ENCODE measurements around the gene ZMYM4. TPM values are rescaled to one million over a fixed set of nuclear protein-coding genes. Genes with fewer than 3 reads are reported as not detected.

ZMYM4 gene
- total RNA-seq, 4 donors from 2014 or later, result 10.6 to 33.8 (median 25.6) TPM

GRCh38 chr1:35390600-35391494 lies 122.3 kb downstream of the ZMYM4 start:
- WGBS, 2 donors, result 90% methylated on average over 10 of the region's 10 CpGs
- H3K27me3 ChIP-seq, result no peaks in the 10 kb centered on the region
- no peaks in the 10 kb centered on the region for H3K9me3 ChIP-seq
- DNase-seq, result no peak
- no peaks in the 10 kb centered on the region for H3K4me1 ChIP-seq
- no peak overlapping the region for H3K27ac ChIP-seq
- H3K36me3 ChIP-seq, result peaks cover 5 to 99% (median 11%) of the 10 kb centered on the region in 3 donors
- H3K4me3 ChIP-seq, result no peak overlapping the region
- intact Hi-C loops (cut with DNase I), result no loop called here
- TF ChIP-seq CTCF (IDR thresholded peaks at IDR 0.05) (no peak), POLR2A (IDR thresholded peaks at IDR 0.05) (no peak)

GRCh38 chr1:35394386-35394785 lies 125.9 kb downstream of the ZMYM4 start:
- Histone ChIP-seq H3K36me3 (peaks cover 5 to 99% (median 16%) of the 10 kb centered on the region in 3 donors), H3K9me3 (no peaks in the 10 kb centered on the region)

GRCh38 chr1:35398739-35399138 lies 130.2 kb downstream of the ZMYM4 start:
- Histone ChIP-seq H3K4me3 (no peak overlapping the region), H3K36me3 (peaks cover 0 to 100% (median 11%) of the 10 kb centered on the region in 3 donors), H3K27me3 (no peaks in the 10 kb centered on the region), H3K27ac (no peak overlapping the region), H3K9me3 (no peaks in the 10 kb centered on the region), H3K4me1 (no peaks in the 10 kb centered on the region)
- no peak for DNase-seq
- WGBS, 2 donors, result 87 to 93% methylated on average over 3 of the region's 3 CpGs
- intact Hi-C loops (cut with DNase I), result no loop called here
- TF ChIP-seq CTCF (IDR thresholded peaks at IDR 0.05) (no peak), POLR2A (IDR thresholded peaks at IDR 0.05) (no peak)

More at GRCh38 chr1:35394386-35394785, 125.9 kb downstream of the ZMYM4 start:
- H3K4me3 ChIP-seq, result no peak overlapping the region
- WGBS, 2 donors, result 80 to 100% methylated on average over 1 of the region's 2 CpGs
- TF ChIP-seq POLR2A (IDR thresholded peaks at IDR 0.05) (no peak), CTCF (IDR thresholded peaks at IDR 0.05) (no peak)
- intact Hi-C loops (cut with DNase I), result no loop called here
- H3K27ac ChIP-seq, result no peak overlapping the region
- DNase-seq, result no peak
- no peaks in the 10 kb centered on the region for H3K27me3 ChIP-seq
- H3K4me1 ChIP-seq, result no peaks in the 10 kb centered on the region

- no peak for TF ChIP-seq POLR2A (IDR thresholded peaks at IDR 0.05)
- no peak for DNase-seq
- Histone ChIP-seq H3K9me3 (no peaks in the 10 kb centered on the region), H3K4me3 (no peak overlapping the region), H3K36me3 (peaks cover 0 to 100% (median 12%) of the 10 kb centered on the region in 3 donors), H3K4me1 (no peaks in the 10 kb centered on the region), H3K27ac (no peak overlapping the region), H3K27me3 (no peaks in the 10 kb centered on the region)
- intact Hi-C loops (cut with DNase I), result no loop called here
These were observed 132.5 kb downstream of the ZMYM4 start for GRCh38 chr1:35401049-35401448.

- DNase-seq, result no peak
- intact Hi-C loops (cut with DNase I), result no loop called here
- H3K4me3 ChIP-seq, result no peak overlapping the region
- peaks cover 11 to 100% (median 21%) of the 10 kb centered on the region in 3 donors for H3K36me3 ChIP-seq
- no peaks in the 10 kb centered on the region for H3K4me1 ChIP-seq
- no peaks in the 10 kb centered on the region for H3K9me3 ChIP-seq
- no peaks in the 10 kb centered on the region for H3K27me3 ChIP-seq
- no peak overlapping the region for H3K27ac ChIP-seq
- TF ChIP-seq POLR2A (IDR thresholded peaks at IDR 0.05), result no peak
These were observed 137.6 kb downstream of the ZMYM4 start for GRCh38 chr1:35406103-35406502.

- Histone ChIP-seq H3K4me3 (no peak overlapping the region), H3K36me3 (peaks cover 11 to 99% (median 21%) of the 10 kb centered on the region in 3 donors), H3K9me3 (no peaks in the 10 kb centered on the region), H3K27ac (no peak overlapping the region), H3K27me3 (no peaks in the 10 kb centered on the region), H3K4me1 (no peaks in the 10 kb centered on the region)
- intact Hi-C loops (cut with DNase I), result no loop called here
- no peak for TF ChIP-seq POLR2A (IDR thresholded peaks at IDR 0.05)
- TF ChIP-seq CTCF (IDR thresholded peaks at IDR 0.05), result no peak
- whole genome bisulfite sequencing, 2 donors, result 97 to 98% methylated on average over 4 of the region's 4 CpGs
- DNase-seq, result no peak
These were observed 139.2 kb downstream of the ZMYM4 start for GRCh38 chr1:35407743-35408142.

Measured in esophagus squamous epithelium (tissue), 5 donors.